Uterus (tissue), 2 donors: Measurements from ENCODE around the gene GPHN.

ENCODE experiments used
- CTCF ChIP-seq, 4 experiments: fragments of 200-600 bp in 2 of 4; fragments of 450-650 bp in 2 of 4; sonication (generic) in 2 of 4; IDR thresholded peaks; one replicate each; pipeline ENCODE4 v1.5.1; 2016 to 2019; ENCODE audit warnings: antibody characterized with exemption in 4 of 4, mild to moderate bottlenecking in 2 of 4, moderate library complexity in 1 of 4
- POLR2A ChIP-seq, 2 donors: fragments of 450-650 bp; IDR thresholded peaks; one replicate each; pipeline ENCODE4 v1.6.1; 2016; ENCODE audit warnings: antibody characterized with exemption in 2 of 2, mild to moderate bottlenecking in 1 of 2, moderate library complexity in 1 of 2

GRCh38 chr14:67127174-67127573 lies 619.2 kb downstream of the GPHN start:
- TF ChIP-seq POLR2A (IDR thresholded peaks at IDR 0.05) (no peak), CTCF (IDR thresholded peaks at IDR 0.05) (no peak)
